ENCODE data around the gene GSC. TPM values are rescaled to one million over a fixed set of nuclear protein-coding genes. Genes with fewer than 3 reads are reported as not detected.
"Not testable (repeated sequence)": the region's sequence is repeated elsewhere in the genome, so short reads cannot be mapped to it uniquely, and the experiment has no call there.

Gene GSC
- total and polyA plus RNA-seq, 10 donors = not detected

- no peak for DNase-seq
- no peak for TF ChIP-seq CTCF (IDR thresholded peaks at IDR 0.05 in 8 of 11, conservative IDR thresholded peaks at IDR 0.05 in 3 of 11)
- no peak for TF ChIP-seq POLR2AphosphoS5 (IDR thresholded peaks at IDR 0.05)
- TF ChIP-seq POLR2A (IDR thresholded peaks at IDR 0.05) = no peak
- no peaks in the 10 kb centered on the region for H3K4me1 ChIP-seq
- peaks cover 0 to 22% (median 0%) of the 10 kb centered on the region in 7 donors for H3K27me3 ChIP-seq (replicated peaks in 1 of 7)
- intact Hi-C loops (cut with DNase I; ENCODE audit: low total_unique reads) = no loop called here
- no peak overlapping the region for H3K27ac ChIP-seq
- no peak overlapping the region for H3K4me3 ChIP-seq
- WGBS, 5 donors = 87 to 92% (median 90%) methylated on average over 8 of the region's 8 CpGs
- no peaks in the 10 kb centered on the region for H3K9me3 ChIP-seq
- no peaks in the 10 kb centered on the region for H3K36me3 ChIP-seq
Observed at GRCh38 chr14:94801225-94801624, 31.3 kb upstream of the GSC start.

- H3K27ac ChIP-seq; H3K4me3 ChIP-seq; H3K4me1 ChIP-seq; H3K9me3 ChIP-seq; H3K36me3 ChIP-seq; intact Hi-C loops (cut with DNase I; ENCODE audit: low total_unique reads); DNase-seq: not testable (repeated sequence)
- 64 to 88% (median 74%) methylated on average over 9 of the region's 9 CpGs for WGBS, 5 donors
- peaks cover 0 to 20% (median 0%) of the 10 kb centered on the region in 7 donors for H3K27me3 ChIP-seq (replicated peaks in 1 of 7)
Observed at GRCh38 chr14:94800764-94801163, 30.9 kb upstream of the GSC start.

- Histone ChIP-seq H3K36me3 (no peaks in the 10 kb centered on the region), H3K9me3 (no peaks in the 10 kb centered on the region), H3K27ac (no peak overlapping the region), H3K27me3 (replicated peaks in 1 of 7) (peaks cover 0 to 36% (median 0%) of the 10 kb centered on the region in 7 donors), H3K4me3 (no peak overlapping the region), H3K4me1 (no peaks in the 10 kb centered on the region)
- WGBS, 5 donors = 78 to 86% (median 84%) methylated on average over 2 of the region's 2 CpGs
- no peak for DNase-seq
- TF ChIP-seq POLR2AphosphoS5 (IDR thresholded peaks at IDR 0.05) (no peak), POLR2A (IDR thresholded peaks at IDR 0.05) (no peak), CTCF (IDR thresholded peaks at IDR 0.05 in 8 of 11, conservative IDR thresholded peaks at IDR 0.05 in 3 of 11) (no peak)
- intact Hi-C loops (cut with DNase I; ENCODE audit: low total_unique reads) = no loop called here
Observed at GRCh38 chr14:94797887-94798286, 28.0 kb upstream of the GSC start.

GRCh38 chr14:94796278-94796677 lies 26.4 kb upstream of the GSC start:
- H3K9me3 ChIP-seq = no peaks in the 10 kb centered on the region
- H3K27me3 ChIP-seq (replicated peaks in 1 of 7) = peaks cover 0 to 40% (median 0%) of the 10 kb centered on the region in 7 donors
- TF ChIP-seq CTCF (IDR thresholded peaks at IDR 0.05 in 8 of 11, conservative IDR thresholded peaks at IDR 0.05 in 3 of 11) (no peak), POLR2AphosphoS5 (IDR thresholded peaks at IDR 0.05) (no peak), POLR2A (IDR thresholded peaks at IDR 0.05) (no peak)
- no peaks in the 10 kb centered on the region for H3K36me3 ChIP-seq
- H3K4me1 ChIP-seq = no peaks in the 10 kb centered on the region
- H3K27ac ChIP-seq = no peak overlapping the region
- no peak overlapping the region for H3K4me3 ChIP-seq
- intact Hi-C loops (cut with DNase I; ENCODE audit: low total_unique reads) = no loop called here
- no peak for DNase-seq

GRCh38 chr14:94795372-94795771 lies 25.5 kb upstream of the GSC start:
- no peak overlapping the region for H3K4me3 ChIP-seq

More at GRCh38 chr14:94795372-94795771, 25.5 kb upstream of the GSC start:
- no peak overlapping the region for H3K27ac ChIP-seq
- H3K4me1 ChIP-seq = no peaks in the 10 kb centered on the region
- intact Hi-C loops (cut with DNase I; ENCODE audit: low total_unique reads) = no loop called here
- peaks cover 0 to 41% (median 0%) of the 10 kb centered on the region in 7 donors for H3K27me3 ChIP-seq (replicated peaks in 1 of 7)
- no peak for TF ChIP-seq CTCF (IDR thresholded peaks at IDR 0.05 in 8 of 11, conservative IDR thresholded peaks at IDR 0.05 in 3 of 11)
- TF ChIP-seq POLR2A (IDR thresholded peaks at IDR 0.05) = no peak
- TF ChIP-seq POLR2AphosphoS5 (IDR thresholded peaks at IDR 0.05) = no peak
- H3K9me3 ChIP-seq = no peaks in the 10 kb centered on the region
- WGBS, 5 donors = 65 to 88% (median 74%) methylated on average over 3 of the region's 3 CpGs
- no peak for DNase-seq
- no peaks in the 10 kb centered on the region for H3K36me3 ChIP-seq

All from spleen (tissue), 11 donors.